ENCODE measurements around the gene POLD4.

The POLD4 gene

GRCh38 chr11:67314218-67314617, 39.1 kb downstream of the POLD4 start:
- no peak for DNase-seq

- DNase-seq, result no peak
Measured at GRCh38 chr11:67313125-67313890, 40.0 kb downstream of the POLD4 start.

- no peak for DNase-seq
Measured at GRCh38 chr11:67312187-67313021, 40.9 kb downstream of the POLD4 start.

GRCh38 chr11:67311556-67312082, 41.7 kb downstream of the POLD4 start:
- no peak for DNase-seq

- no peak for DNase-seq
Measured at GRCh38 chr11:67311051-67311555, 42.2 kb downstream of the POLD4 start.

- no peak for DNase-seq
Measured at GRCh38 chr11:67310246-67311050, 42.9 kb downstream of the POLD4 start.

- no peak for DNase-seq
Measured at GRCh38 chr11:67309661-67310061, 43.7 kb downstream of the POLD4 start.

GRCh38 chr11:67309166-67309565, 44.2 kb downstream of the POLD4 start:
- DNase-seq, result no peak

GRCh38 chr11:67308031-67308866, 45.1 kb downstream of the POLD4 start:
- no peak for DNase-seq

- DNase-seq, result no peak
Measured at GRCh38 chr11:67307545-67308001, 45.8 kb downstream of the POLD4 start.

- DNase-seq, result no peak
Measured at GRCh38 chr11:67306769-67307544, 46.4 kb downstream of the POLD4 start.

- DNase-seq, result no peak
Measured at GRCh38 chr11:67304511-67305113, 48.7 kb downstream of the POLD4 start.

GRCh38 chr11:67303835-67304411, 49.4 kb downstream of the POLD4 start:
- DNase-seq, result no peak

GRCh38 chr11:67303132-67303834, 50.1 kb downstream of the POLD4 start, which contains the start of gene SSH3:
SSH3 (plus strand) TSS chr11:67303530; CDS start chr11:67303626, 96 bp downstream.
- no peak for DNase-seq

- no peak for DNase-seq
Measured at GRCh38 chr11:67302571-67303131, 50.7 kb downstream of the POLD4 start.

- DNase-seq, result no peak
Measured at GRCh38 chr11:67301951-67302516, 51.3 kb downstream of the POLD4 start.

- no peak for DNase-seq
Measured at GRCh38 chr11:67301313-67301921, 51.9 kb downstream of the POLD4 start.
